ENCODE measurements around the gene STAU1. TPM values are rescaled to one million over a fixed set of nuclear protein-coding genes. Genes with fewer than 3 reads are reported as not detected.

Gene STAU1
- total and polyA plus RNA-seq, 2 of the 13 experiments (the other 11 are each of a cell fraction or from before 2014, with no cell fraction given) = 119 to 133 TPM

GRCh38 chr20:49219091-49219923 is 31.2 kb upstream of the STAU1 start, which contains the start of gene DDX27 (continued):
- 0 out of 2 replicates have a peak, but pooled peaks have one; percentile 18 for TF ChIP-seq ZNF678 (CRISPR knock-in tag; IDR thresholded peaks at IDR 0.05)
- TF ChIP-seq DNMT3B (CRISPR knock-in tag; conservative IDR thresholded peaks at IDR 0.05) = peak; percentile 79
- TF ChIP-seq SRF (IDR thresholded peaks at IDR 0.05; ENCODE audit: low read depth, low read length) = peak; percentile 28; the same call in 1 of the 2 replicates
- peak; percentile 40; the same call in 1 of the 2 replicates for TF ChIP-seq ZC3H13 (CRISPR knock-in tag; IDR thresholded peaks at IDR 0.05)
- TF ChIP-seq HOXA3 (CRISPR knock-in tag; IDR thresholded peaks at IDR 0.05) = peak; percentile 99
- peak; percentile 71 for TF ChIP-seq PHF5A (CRISPR knock-in tag; IDR thresholded peaks at IDR 0.05; ENCODE audit: low read depth, unreplicated experiment)
- peak; percentile 63; the same call in 1 of the 2 replicates for TF ChIP-seq SATB2 (CRISPR knock-in tag; IDR thresholded peaks at IDR 0.05)
- peak; percentile 91; the same call in 1 of the 2 replicates for TF ChIP-seq ZNF557 (CRISPR knock-in tag; IDR thresholded peaks at IDR 0.05)
- TF ChIP-seq FOXK2 (IDR thresholded peaks at IDR 0.05) = peak; percentile 92
- no peak for TF ChIP-seq SRSF4 (IDR thresholded peaks at IDR 0.05; ENCODE audit: low read depth, low read length, poor library complexity, severe bottlenecking)
- TF ChIP-seq ZNF235 (CRISPR knock-in tag; IDR thresholded peaks at IDR 0.05; ENCODE audit: borderline replicate concordance) = no peak
- TF ChIP-seq ZBTB4 (CRISPR knock-in tag; IDR thresholded peaks at IDR 0.05; ENCODE audit: borderline replicate concordance) = peak; percentile 84; the same call in 1 of the 2 replicates
- peak; percentile 7; the same call in 1 of the 2 replicates for TF ChIP-seq ARID5B (CRISPR knock-in tag; IDR thresholded peaks at IDR 0.05)
- no peak for TF ChIP-seq GRHL1 (CRISPR knock-in tag; conservative IDR thresholded peaks at IDR 0.05)
- no peak for TF ChIP-seq NFIB (CRISPR knock-in tag; IDR thresholded peaks at IDR 0.05; ENCODE audit: borderline replicate concordance)
- peak; percentile 99 for TF ChIP-seq POLR2AphosphoS5 (IDR thresholded peaks at IDR 0.05; ENCODE audit: low read depth, low read length)
- no peak for TF ChIP-seq NCOA1 (CRISPR knock-in tag; IDR thresholded peaks at IDR 0.05)
- TF ChIP-seq ZNF549 (CRISPR knock-in tag; IDR thresholded peaks at IDR 0.05) = no peak
- TF ChIP-seq ATF7-NPFF (CRISPR knock-in tag; IDR thresholded peaks at IDR 0.05; ENCODE audit: low read depth) = peak; percentile 85; the same call in 1 of the 2 replicates
- TF ChIP-seq KDM1A (CRISPR knock-in tag; IDR thresholded peaks at IDR 0.05) = no peak
- TF ChIP-seq REL (CRISPR knock-in tag; conservative IDR thresholded peaks at IDR 0.05) = peak; percentile 68; the same call in 1 of the 2 replicates
